GM23338 (cell line): ENCODE data around the gene IER5. TPM values are rescaled to one million over a fixed set of nuclear protein-coding genes. Genes with fewer than 3 reads are reported as not detected.

ENCODE experiments used
- ATAC-seq: fragments of 200-7000 bp; cut with Tn5 transposase; 3 replicates; pipeline ENCODE4 v1.9.1; 2020
- DNase-seq: peaks from one replicate; pipeline ENCODE4 v3.0.0-alpha.2; 2015; ENCODE audit warnings: low spot score
- H2AFZ ChIP-seq: fragments of 200-600 bp; sonication (generic); 2 replicates; pipeline ENCODE4 v1.8.0; 2016; ENCODE audit warnings: antibody characterized with exemption, mild to moderate bottlenecking, moderate library complexity
- H3F3A ChIP-seq: fragments of 200-600 bp; sonication (generic); replicated peaks from 2 replicates; pipeline ENCODE4 v1.8.0; 2017; ENCODE audit warnings: antibody characterized with exemption, mixed run types, low read depth
- H3K27ac ChIP-seq: fragments of 200-600 bp; sonication (generic); 2 replicates; pipeline ENCODE4 v1.6.1; 2016; ENCODE audit warnings: low read depth
- H3K27me3 ChIP-seq: fragments of 200-600 bp; sonication (generic); 2 replicates; pipeline ENCODE4 v1.8.0; 2016; ENCODE audit warnings: mild to moderate bottlenecking, mixed run types, moderate library complexity; ENCODE audit not compliant: insufficient read depth
- H3K36me3 ChIP-seq: fragments of 200-600 bp; sonication (generic); 2 replicates; pipeline ENCODE4 v1.8.0; 2016; ENCODE audit warnings: mild to moderate bottlenecking; ENCODE audit not compliant: insufficient read depth
- H3K4me1 ChIP-seq: fragments of 200-600 bp; sonication (generic); 2 replicates; pipeline ENCODE4 v1.8.0; 2016; ENCODE audit warnings: mild to moderate bottlenecking, moderate library complexity; ENCODE audit not compliant: insufficient read depth
- H3K4me2 ChIP-seq: fragments of 200-600 bp; sonication (generic); 2 replicates; pipeline ENCODE4 v1.7.1; 2017; ENCODE audit warnings: mixed run types
- H3K4me3 ChIP-seq: fragments of 200-600 bp; sonication (generic); 2 replicates; pipeline ENCODE4 v1.6.1; 2016; ENCODE audit warnings: mixed run types
- H3K79me2 ChIP-seq: fragments of 200-600 bp; sonication (generic); replicated peaks from 2 replicates; pipeline ENCODE4 v1.8.0; 2017; ENCODE audit warnings: mild to moderate bottlenecking; ENCODE audit not compliant: insufficient read depth
- H3K9me2 ChIP-seq: fragments of 200-600 bp; sonication (generic); 2 replicates; pipeline ENCODE4 v1.8.0; 2017; ENCODE audit not compliant: insufficient read depth
- H4K20me1 ChIP-seq: fragments of 200-600 bp; sonication (generic); replicated peaks from 2 replicates; pipeline ENCODE4 v1.8.0; 2017; ENCODE audit warnings: mild to moderate bottlenecking; ENCODE audit not compliant: insufficient read depth
- H3K27ac Mint-ChIP-seq: 2 replicates; pipeline ENCODE4 v1.8.0; 2020; ENCODE audit warnings: inconsistent platforms, mild to moderate bottlenecking, moderate library complexity, mixed read lengths
- H3K27me3 Mint-ChIP-seq: 3 replicates; pipeline ENCODE4 v1.8.0; 2022; ENCODE audit warnings: low read depth, mild to moderate bottlenecking, moderate library complexity, mixed read lengths, inconsistent platforms; ENCODE audit not compliant: insufficient read depth, poor library complexity
- H3K36me3 Mint-ChIP-seq: 3 replicates; pipeline ENCODE4 v1.8.0; 2021; ENCODE audit warnings: low read depth, mild to moderate bottlenecking, inconsistent platforms, moderate library complexity, mixed read lengths
- H3K4me1 Mint-ChIP-seq: 3 replicates; pipeline ENCODE4 v1.8.0; 2020; ENCODE audit warnings: mild to moderate bottlenecking, inconsistent platforms, mixed read lengths
- H3K4me3 Mint-ChIP-seq: 3 replicates; pipeline ENCODE4 v1.8.0; 2021; ENCODE audit warnings: moderate library complexity, mild to moderate bottlenecking, inconsistent platforms, mixed read lengths
- H3K9me3 Mint-ChIP-seq: 3 replicates; pipeline ENCODE4 v1.8.0; 2020; ENCODE audit warnings: moderate library complexity, mild to moderate bottlenecking, inconsistent platforms, mixed read lengths
- EZH2phosphoT487 ChIP-seq: fragments of 200-600 bp; sonication (generic); IDR thresholded peaks from one replicate; pipeline ENCODE4 v1.8.1; 2018; ENCODE audit warnings: antibody characterized with exemption; ENCODE audit not compliant: unreplicated experiment
- JUNB ChIP-seq: IDR thresholded peaks from one replicate; pipeline ENCODE4 v1.6.1; 2016; ENCODE audit warnings: antibody characterized with exemption; ENCODE audit not compliant: unreplicated experiment
- NANOG ChIP-seq: IDR thresholded peaks from 2 replicates; pipeline ENCODE4 v1.6.1; 2016; ENCODE audit warnings: antibody characterized with exemption, borderline replicate concordance
- POLR2AphosphoS5 ChIP-seq: IDR thresholded peaks from 2 replicates; pipeline ENCODE4 v1.6.1; 2016; ENCODE audit warnings: antibody characterized with exemption, low read depth
- polyA plus RNA-seq: library from polyadenylated mRNA; unstranded; fragments of >200 nt; fragmentation: Nextera tagmentation; extraction: Ambion mirVana; gene quantifications from 2 replicates; pipeline ENCODE4 v1.2.1, GENCODE V29; 2016
- total RNA-seq: library from RNA; depleted of rRNA; stranded (reverse); fragments of >200 nt; shearing (Covaris generic); gene quantifications from 2 replicates; pipeline ENCODE4 v1.2.3, GENCODE V29; 2014
- TF ChIP-seq, protein P1 (sequence below): fragments of 250-450 bp; sonication (Bioruptor Pico); IDR thresholded peaks from 2 replicates; pipeline ENCODE4 v1.5.0; 2020; ENCODE audit warnings: mild to moderate bottlenecking, moderate library complexity
- TF ChIP-seq, protein P2 (sequence below): IDR thresholded peaks from 2 replicates; pipeline ENCODE4 v1.6.1; 2016; ENCODE audit warnings: antibody characterized with exemption

The IER5 gene
- total and polyA plus RNA-seq, 2 experiments from 2014 or later: 3.8 to 9.5 TPM

DNA sequence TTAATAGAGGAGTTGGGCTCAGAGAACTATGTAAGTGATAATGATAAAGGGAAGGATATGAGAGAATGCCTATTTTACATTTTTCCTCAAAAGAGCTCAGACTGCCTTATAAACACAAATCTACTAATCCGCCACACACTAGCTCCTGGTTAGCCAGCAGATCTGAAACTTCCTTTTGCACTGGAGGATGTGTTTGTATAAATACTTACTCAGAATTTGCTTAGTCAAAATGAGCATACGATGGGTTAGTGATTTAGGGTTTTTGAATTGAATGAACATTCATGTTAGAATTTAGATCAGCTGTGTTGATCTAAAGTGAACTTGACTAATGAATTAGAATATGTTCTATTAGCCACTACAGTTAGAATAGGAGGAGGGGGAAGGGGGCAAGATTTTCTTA, 9.1 kb upstream of the IER5 start (continued):
- TF ChIP-seq, protein P1, sequence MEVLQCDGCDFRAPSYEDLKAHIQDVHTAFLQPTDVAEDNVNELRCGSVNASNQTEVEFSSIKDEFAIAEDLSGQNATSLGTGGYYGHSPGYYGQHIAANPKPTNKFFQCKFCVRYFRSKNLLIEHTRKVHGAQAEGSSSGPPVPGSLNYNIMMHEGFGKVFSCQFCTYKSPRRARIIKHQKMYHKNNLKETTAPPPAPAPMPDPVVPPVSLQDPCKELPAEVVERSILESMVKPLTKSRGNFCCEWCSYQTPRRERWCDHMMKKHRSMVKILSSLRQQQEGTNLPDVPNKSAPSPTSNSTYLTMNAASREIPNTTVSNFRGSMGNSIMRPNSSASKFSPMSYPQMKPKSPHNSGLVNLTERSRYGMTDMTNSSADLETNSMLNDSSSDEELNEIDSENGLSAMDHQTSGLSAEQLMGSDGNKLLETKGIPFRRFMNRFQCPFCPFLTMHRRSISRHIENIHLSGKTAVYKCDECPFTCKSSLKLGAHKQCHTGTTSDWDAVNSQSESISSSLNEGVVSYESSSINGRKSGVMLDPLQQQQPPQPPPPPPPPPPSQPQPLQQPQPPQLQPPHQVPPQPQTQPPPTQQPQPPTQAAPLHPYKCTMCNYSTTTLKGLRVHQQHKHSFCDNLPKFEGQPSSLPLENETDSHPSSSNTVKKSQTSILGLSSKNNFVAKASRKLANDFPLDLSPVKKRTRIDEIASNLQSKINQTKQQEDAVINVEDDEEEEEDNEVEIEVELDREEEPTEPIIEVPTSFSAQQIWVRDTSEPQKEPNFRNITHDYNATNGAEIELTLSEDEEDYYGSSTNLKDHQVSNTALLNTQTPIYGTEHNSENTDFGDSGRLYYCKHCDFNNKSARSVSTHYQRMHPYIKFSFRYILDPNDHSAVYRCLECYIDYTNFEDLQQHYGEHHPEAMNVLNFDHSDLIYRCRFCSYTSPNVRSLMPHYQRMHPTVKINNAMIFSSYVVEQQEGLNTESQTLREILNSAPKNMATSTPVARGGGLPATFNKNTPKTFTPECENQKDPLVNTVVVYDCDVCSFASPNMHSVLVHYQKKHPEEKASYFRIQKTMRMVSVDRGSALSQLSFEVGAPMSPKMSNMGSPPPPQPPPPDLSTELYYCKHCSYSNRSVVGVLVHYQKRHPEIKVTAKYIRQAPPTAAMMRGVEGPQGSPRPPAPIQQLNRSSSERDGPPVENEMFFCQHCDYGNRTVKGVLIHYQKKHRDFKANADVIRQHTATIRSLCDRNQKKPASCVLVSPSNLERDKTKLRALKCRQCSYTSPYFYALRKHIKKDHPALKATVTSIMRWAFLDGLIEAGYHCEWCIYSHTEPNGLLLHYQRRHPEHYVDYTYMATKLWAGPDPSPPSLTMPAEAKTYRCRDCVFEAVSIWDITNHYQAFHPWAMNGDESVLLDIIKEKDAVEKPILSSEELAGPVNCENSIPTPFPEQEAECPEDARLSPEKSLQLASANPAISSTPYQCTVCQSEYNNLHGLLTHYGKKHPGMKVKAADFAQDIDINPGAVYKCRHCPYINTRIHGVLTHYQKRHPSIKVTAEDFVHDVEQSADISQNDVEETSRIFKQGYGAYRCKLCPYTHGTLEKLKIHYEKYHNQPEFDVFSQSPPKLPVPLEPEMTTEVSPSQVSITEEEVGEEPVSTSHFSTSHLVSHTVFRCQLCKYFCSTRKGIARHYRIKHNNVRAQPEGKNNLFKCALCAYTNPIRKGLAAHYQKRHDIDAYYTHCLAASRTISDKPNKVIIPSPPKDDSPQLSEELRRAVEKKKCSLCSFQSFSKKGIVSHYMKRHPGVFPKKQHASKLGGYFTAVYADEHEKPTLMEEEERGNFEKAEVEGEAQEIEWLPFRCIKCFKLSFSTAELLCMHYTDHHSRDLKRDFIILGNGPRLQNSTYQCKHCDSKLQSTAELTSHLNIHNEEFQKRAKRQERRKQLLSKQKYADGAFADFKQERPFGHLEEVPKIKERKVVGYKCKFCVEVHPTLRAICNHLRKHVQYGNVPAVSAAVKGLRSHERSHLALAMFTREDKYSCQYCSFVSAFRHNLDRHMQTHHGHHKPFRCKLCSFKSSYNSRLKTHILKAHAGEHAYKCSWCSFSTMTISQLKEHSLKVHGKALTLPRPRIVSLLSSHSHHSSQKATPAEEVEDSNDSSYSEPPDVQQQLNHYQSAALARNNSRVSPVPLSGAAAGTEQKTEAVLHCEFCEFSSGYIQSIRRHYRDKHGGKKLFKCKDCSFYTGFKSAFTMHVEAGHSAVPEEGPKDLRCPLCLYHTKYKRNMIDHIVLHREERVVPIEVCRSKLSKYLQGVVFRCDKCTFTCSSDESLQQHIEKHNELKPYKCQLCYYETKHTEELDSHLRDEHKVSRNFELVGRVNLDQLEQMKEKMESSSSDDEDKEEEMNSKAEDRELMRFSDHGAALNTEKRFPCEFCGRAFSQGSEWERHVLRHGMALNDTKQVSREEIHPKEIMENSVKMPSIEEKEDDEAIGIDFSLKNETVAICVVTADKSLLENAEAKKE (CRISPR knock-in tag): no peak
- no peak for TF ChIP-seq NANOG
- TF ChIP-seq, protein P2, sequence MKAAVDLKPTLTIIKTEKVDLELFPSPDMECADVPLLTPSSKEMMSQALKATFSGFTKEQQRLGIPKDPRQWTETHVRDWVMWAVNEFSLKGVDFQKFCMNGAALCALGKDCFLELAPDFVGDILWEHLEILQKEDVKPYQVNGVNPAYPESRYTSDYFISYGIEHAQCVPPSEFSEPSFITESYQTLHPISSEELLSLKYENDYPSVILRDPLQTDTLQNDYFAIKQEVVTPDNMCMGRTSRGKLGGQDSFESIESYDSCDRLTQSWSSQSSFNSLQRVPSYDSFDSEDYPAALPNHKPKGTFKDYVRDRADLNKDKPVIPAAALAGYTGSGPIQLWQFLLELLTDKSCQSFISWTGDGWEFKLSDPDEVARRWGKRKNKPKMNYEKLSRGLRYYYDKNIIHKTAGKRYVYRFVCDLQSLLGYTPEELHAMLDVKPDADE: no peak

GRCh38 chr1:181079920-181080319, 8.6 kb upstream of the IER5 start:
- Histone ChIP-seq H3K36me3 (no peaks in the 10 kb centered on the region), H3K27me3 (no peaks in the 10 kb centered on the region), H3K4me1 (peaks cover 19% of the 10 kb centered on the region), H3F3A (no peaks in the 10 kb centered on the region), H3K27ac (no peak overlapping the region), H3K9me2 (peaks cover 7% of the 10 kb centered on the region; the same call in 1 of the 2 replicates), H3K79me2 (no peaks in the 10 kb centered on the region), H4K20me1 (no peaks in the 10 kb centered on the region), H3K4me3 (no peak overlapping the region), H2AFZ (no peak overlapping the region), H3K4me2 (no peak overlapping the region)
- no peaks in the 10 kb centered on the region for H3K36me3 Mint-ChIP-seq
- no peak for DNase-seq
- H3K27me3 Mint-ChIP-seq: no peaks in the 10 kb centered on the region
- no peak for ATAC-seq
- no peak overlapping the region for H3K27ac Mint-ChIP-seq
- H3K4me1 Mint-ChIP-seq: peaks cover 19% of the 10 kb centered on the region
- no peak overlapping the region for H3K4me3 Mint-ChIP-seq
- no peaks in the 10 kb centered on the region; the same call in 2 of the 3 replicates for H3K9me3 Mint-ChIP-seq
- TF ChIP-seq JUNB: no peak
- no peak for TF ChIP-seq POLR2AphosphoS5
- TF ChIP-seq EZH2phosphoT487: no peak
- TF ChIP-seq, protein P1 (CRISPR knock-in tag): no peak
